Aorta (tissue), 5 donors: ENCODE data around the gene ARHGAP44. TPM values are rescaled to one million over a fixed set of nuclear protein-coding genes. Genes with fewer than 3 reads are reported as not detected.

Experiments used
- ATAC-seq: fragments of 200-7000 bp; cut with Tn5 transposase; one replicate; pipeline ENCODE4 v1.9.1; 2022; ENCODE audit warnings: moderate library complexity; ENCODE audit not compliant: low FRiP score
- DNase-seq, 2 donors: peaks; one replicate each; pipeline ENCODE4 v3.0.0-alpha.2; 2020
- H3K27ac ChIP-seq, 2 donors: one replicate each; pipeline ENCODE4 v1.5.1; 2013; ENCODE audit warnings: low read length in 2 of 2, mild to moderate bottlenecking in 2 of 2, moderate library complexity in 2 of 2, control low read depth in 1 of 2, inconsistent platforms in 1 of 2, low read depth in 1 of 2
- H3K27me3 ChIP-seq, 2 donors: one replicate each; pipeline ENCODE4 v1.6.1; 2013; ENCODE audit warnings: control low read depth in 1 of 2, low read length in 1 of 2, mild to moderate bottlenecking in 1 of 2, moderate library complexity in 1 of 2; ENCODE audit not compliant: insufficient read depth in 2 of 2, control insufficient read depth in 1 of 2
- H3K36me3 ChIP-seq, 2 donors: one replicate each; pipeline ENCODE4 v1.6.1; 2013; ENCODE audit warnings: control low read depth in 1 of 2, low read length in 1 of 2, mild to moderate bottlenecking in 1 of 2; ENCODE audit not compliant: insufficient read depth in 2 of 2, control insufficient read depth in 1 of 2
- H3K4me1 ChIP-seq, 2 donors: one replicate each; pipeline ENCODE4 v1.6.1; 2013; ENCODE audit warnings: low read length in 2 of 2, control low read depth in 1 of 2, mild to moderate bottlenecking in 1 of 2, moderate library complexity in 1 of 2; ENCODE audit not compliant: insufficient read depth in 2 of 2, control insufficient read depth in 1 of 2
- H3K4me3 ChIP-seq, 2 donors: one replicate each; pipeline ENCODE4 v1.5.1; 2013; ENCODE audit warnings: low read length in 2 of 2, control low read depth in 1 of 2, mild to moderate bottlenecking in 1 of 2
- H3K9me3 ChIP-seq: one replicate; pipeline ENCODE4 v1.6.1; 2013; ENCODE audit warnings: mild to moderate bottlenecking, low read length; ENCODE audit not compliant: control insufficient read depth
- WGBS, 2 donors: extraction: QIAGEN DNeasy Blood & Tissue Kit; methylation state at CpG; one replicate each; pipeline ENCODE4 v1.1.7; 2013; 5-methylcytosine and 5-hydroxymethylcytosine counted together
- intact Hi-C, 2 donors: fragments of 100-400 bp; cut with DNase I; formaldehyde crosslinking; loops; one replicate each; pipeline versions ENCODE4 v1.14.2 to v1.15.0; 2022
- polyA plus RNA-seq, 2 donors: library from polyadenylated mRNA; stranded (reverse); fragments of 200-250 nt; gene quantifications; one replicate each; pipeline ENCODE4 v1.2.3, GENCODE V29; 2013
- total RNA-seq, 2 donors: library from RNA; stranded (reverse); fragmentation: NEBNext Ultra II Directional; extraction: Animal tissue kit (Norgen Biotek cat#: 25700); gene quantifications; one replicate each; pipeline ENCODE4 v1.2.1, GENCODE V29; 2021
- donor health status: healthy with polysubstance abuse.
- donor health status: Bipolar disorder and iron deficiency.
- donor health status: DM: no; HTN: no; CAD: no.
- donor health status: DM: no; HTN: no; CAD: no.
- donor health status: DM: yes; HTN: yes; CAD: no.

ARHGAP44 gene
- total and polyA plus RNA-seq, 4 donors = 4.3 to 16.8 (median 10.0) TPM

- Histone ChIP-seq H3K9me3 (no peaks in the 10 kb centered on the region), H3K4me3 (no peak overlapping the region), H3K4me1 (no peaks in the 10 kb centered on the region), H3K27me3 (no peaks in the 10 kb centered on the region), H3K27ac (no peak overlapping the region), H3K36me3 (peaks cover 2 to 14% of the 10 kb centered on the region in 2 donors)
- intact Hi-C loops = no loop called here
- 30 to 63% methylated on average over 2 of the region's 2 CpGs for WGBS, 2 donors
- DNase-seq = no peak
- ATAC-seq = no peak
Measured at GRCh38 chr17:12759090-12759489, 30.2 kb upstream of the ARHGAP44 start.

- intact Hi-C loops = no loop called here
- peak in 1 of 2 donors; percentile 57 for DNase-seq
- H3K4me3 ChIP-seq = no peak overlapping the region
Measured at GRCh38 chr17:12765548-12765947, 23.8 kb upstream of the ARHGAP44 start.

GRCh38 chr17:12768255-12768654, 21.0 kb upstream of the ARHGAP44 start:
- 66 to 70% methylated on average over 4 of the region's 4 CpGs for WGBS, 2 donors
- no peak for ATAC-seq
- intact Hi-C loops = no loop called here

More at GRCh38 chr17:12765548-12765947, 23.8 kb upstream of the ARHGAP44 start:
- peaks cover 4 to 12% of the 10 kb centered on the region in 2 donors for H3K36me3 ChIP-seq
- H3K27me3 ChIP-seq = no peaks in the 10 kb centered on the region
- no peaks in the 10 kb centered on the region for H3K9me3 ChIP-seq
- no peak for ATAC-seq
- 28 to 36% methylated on average over 6 of the region's 6 CpGs for WGBS, 2 donors
- no peak overlapping the region for H3K27ac ChIP-seq
- H3K4me1 ChIP-seq = no peaks in the 10 kb centered on the region

GRCh38 chr17:12769981-12770380, 19.3 kb upstream of the ARHGAP44 start:
- no peak for ATAC-seq
- intact Hi-C loops = no loop called here
- WGBS, 2 donors = 91% methylated on average over 6 of the region's 6 CpGs

More at GRCh38 chr17:12768255-12768654, 21.0 kb upstream of the ARHGAP44 start:
- DNase-seq = no peak
- H3K4me1 ChIP-seq = no peaks in the 10 kb centered on the region
- no peak overlapping the region for H3K4me3 ChIP-seq
- no peak overlapping the region for H3K27ac ChIP-seq
- H3K9me3 ChIP-seq = no peaks in the 10 kb centered on the region
- no peaks in the 10 kb centered on the region for H3K27me3 ChIP-seq
- peaks cover 2 to 4% of the 10 kb centered on the region in 2 donors for H3K36me3 ChIP-seq

GRCh38 chr17:12773153-12773552, 16.1 kb upstream of the ARHGAP44 start:
- Histone ChIP-seq H3K4me1 (no peaks in the 10 kb centered on the region), H3K9me3 (no peaks in the 10 kb centered on the region), H3K36me3 (peaks cover 0 to 3% of the 10 kb centered on the region in 2 donors), H3K27ac (no peak overlapping the region), H3K27me3 (no peaks in the 10 kb centered on the region), H3K4me3 (no peak overlapping the region)
- intact Hi-C loops = no loop called here
- DNase-seq (no peak), ATAC-seq (no peak)
- 62 to 69% methylated on average over 1 of the region's 1 CpG for WGBS, 2 donors

More at GRCh38 chr17:12769981-12770380, 19.3 kb upstream of the ARHGAP44 start:
- H3K9me3 ChIP-seq = no peaks in the 10 kb centered on the region
- DNase-seq = no peak
- no peaks in the 10 kb centered on the region for H3K36me3 ChIP-seq
- H3K4me3 ChIP-seq = no peak overlapping the region
- no peak overlapping the region for H3K27ac ChIP-seq
- no peaks in the 10 kb centered on the region for H3K4me1 ChIP-seq
- H3K27me3 ChIP-seq = no peaks in the 10 kb centered on the region

- Histone ChIP-seq H3K36me3 (no peaks in the 10 kb centered on the region), H3K4me3 (peak overlapping the region; percentile 86 to 88), H3K9me3 (no peaks in the 10 kb centered on the region), H3K4me1 (no peaks in the 10 kb centered on the region), H3K27ac (no peak overlapping the region), H3K27me3 (no peaks in the 10 kb centered on the region)
- intact Hi-C loops = no loop called here
- ATAC-seq = no peak
- DNase-seq = no peak
- 1% methylated on average over 16 of the region's 16 CpGs for WGBS, 2 donors
Measured at GRCh38 chr17:12789075-12789480, 220 bp upstream of the ARHGAP44 start.

- no peak overlapping the region for H3K27ac ChIP-seq
- peak; percentile 26 for ATAC-seq
- no peaks in the 10 kb centered on the region for H3K27me3 ChIP-seq
- no peak for DNase-seq
- H3K9me3 ChIP-seq = no peaks in the 10 kb centered on the region
- peak overlapping the region; percentile 86 to 88 for H3K4me3 ChIP-seq
- no peaks in the 10 kb centered on the region for H3K36me3 ChIP-seq
- 33 to 34% methylated on average over 27 of the region's 27 CpGs for WGBS, 2 donors
- intact Hi-C loops = loop anchor here in 1 of 2 donors (5.0 kb wide), 1 partner anchor 52 kb away; no protein-coding TSS in a partner anchor
- H3K4me1 ChIP-seq = no peaks in the 10 kb centered on the region
Measured at GRCh38 chr17:12790249-12791106, 1.2 kb downstream of the ARHGAP44 start.

- WGBS, 2 donors = 80 to 88% methylated on average over 6 of the region's 6 CpGs
- Histone ChIP-seq H3K4me1 (no peaks in the 10 kb centered on the region), H3K36me3 (no peaks in the 10 kb centered on the region), H3K9me3 (no peaks in the 10 kb centered on the region), H3K27me3 (no peaks in the 10 kb centered on the region), H3K27ac (no peak overlapping the region), H3K4me3 (no peak overlapping the region)
- DNase-seq (no peak), ATAC-seq (no peak)
- intact Hi-C loops = loop anchor here in 1 of 2 donors (5.0 kb wide), 1 partner anchor 47 kb away; no protein-coding TSS in a partner anchor
Measured at GRCh38 chr17:12794919-12795532, 5.7 kb downstream of the ARHGAP44 start.
